Islet precursor cell (in vitro differentiated cells): ENCODE measurements around the gene SNRPB2.

Experiments used
- DNase-seq: peaks from one replicate; pipeline ENCODE4 v3.0.0-alpha.2; 2018

Gene SNRPB2

GRCh38 chr20:16729565-16730460 is at the start of gene SNRPB2:
Gene SNRPB2, plus strand, starts transcription at chr20:16730026. Its CDS starts 1,677 bp downstream, at chr20:16731703.
- peak; percentile 98 for DNase-seq

DNA sequence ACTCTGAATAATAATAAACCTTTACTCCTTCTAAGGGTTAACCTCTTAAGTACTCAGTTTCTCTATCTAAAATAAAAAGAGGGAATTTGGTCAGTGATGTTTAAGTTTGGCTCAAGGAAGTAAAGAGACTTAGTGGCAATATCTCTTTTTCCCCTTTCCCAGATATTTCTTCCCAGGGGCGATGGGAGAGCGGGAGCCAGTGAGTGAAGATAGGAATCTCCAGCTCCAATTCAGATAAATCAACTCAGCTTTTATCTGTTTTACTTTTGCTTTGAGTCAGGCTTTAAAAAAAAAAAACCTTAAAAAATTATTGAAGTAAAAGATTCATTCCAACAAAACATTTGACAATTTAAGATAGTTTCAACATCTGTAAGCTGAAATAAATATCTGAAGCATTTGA is 45.4 kb upstream of the SNRPB2 start:
- DNase-seq: no peak

GRCh38 chr20:16689906-16690305 is 39.9 kb upstream of the SNRPB2 start:
- no peak for DNase-seq

- DNase-seq: no peak
These were observed 38.4 kb upstream of the SNRPB2 start for GRCh38 chr20:16691381-16691780.

GRCh38 chr20:16692009-16692408 is 37.8 kb upstream of the SNRPB2 start:
- DNase-seq: no peak

DNA sequence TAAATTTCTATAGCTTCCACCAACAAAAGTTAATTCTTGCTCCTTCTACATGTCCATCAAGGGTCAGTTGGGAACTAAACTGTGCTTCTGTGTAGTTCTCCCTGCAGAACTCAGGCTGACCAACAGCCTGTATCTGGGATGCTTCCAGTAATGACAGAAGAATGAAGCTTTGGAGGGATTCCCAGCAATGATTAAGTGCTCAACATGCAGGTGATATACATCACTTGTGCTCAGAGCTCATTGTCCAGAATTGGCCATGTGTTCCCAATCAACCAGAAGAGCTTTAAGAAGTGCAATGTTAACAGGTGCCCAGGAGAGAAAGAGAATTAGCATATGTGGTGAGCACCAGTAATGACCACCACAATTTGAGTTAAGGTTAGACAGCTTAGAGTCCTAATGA is 37.4 kb upstream of the SNRPB2 start:
- no peak for DNase-seq

DNA sequence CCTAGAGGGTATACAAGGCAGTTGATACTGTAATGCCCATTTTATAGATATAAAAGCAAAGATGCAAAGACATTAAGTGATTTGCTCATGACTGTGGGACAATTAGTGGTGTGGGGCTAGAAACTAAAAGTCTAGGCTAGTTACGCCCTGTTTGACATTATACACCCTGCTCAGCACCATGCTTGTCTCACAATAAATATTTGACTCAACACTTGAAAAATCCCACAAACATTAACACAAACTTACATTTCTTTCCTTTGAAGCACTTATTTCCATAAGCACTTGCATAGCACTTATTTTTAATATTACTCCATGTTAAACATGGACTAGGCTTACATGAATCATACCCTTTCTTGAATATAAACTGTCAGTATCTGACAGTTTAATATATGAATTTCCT is 36.5 kb upstream of the SNRPB2 start:
- no peak for DNase-seq

- DNase-seq: no peak
These were observed 35.7 kb upstream of the SNRPB2 start for GRCh38 chr20:16694161-16694560.

- DNase-seq: no peak
These were observed 34.2 kb upstream of the SNRPB2 start for GRCh38 chr20:16695628-16696027.

DNA sequence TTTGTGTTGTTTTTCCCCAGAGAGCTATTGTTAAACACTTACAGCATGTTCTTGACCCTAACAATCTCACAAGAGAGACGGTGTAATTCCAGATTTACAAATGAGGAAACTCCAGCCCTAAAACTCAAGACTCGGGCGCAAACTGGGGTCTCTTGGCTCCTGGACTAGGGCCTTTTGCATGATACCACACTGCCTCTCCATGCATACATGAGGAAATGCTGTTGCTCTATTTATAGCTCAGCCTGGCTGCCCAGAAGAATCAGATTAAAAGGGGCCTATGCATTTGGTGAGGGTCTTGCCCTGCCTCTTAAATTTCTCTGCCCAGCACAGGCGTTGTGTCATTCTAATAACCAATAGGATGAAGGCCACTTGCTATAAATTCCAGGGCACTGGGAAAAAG is 30.5 kb upstream of the SNRPB2 start:
- DNase-seq: no peak

GRCh38 chr20:16701296-16701695 is 28.5 kb upstream of the SNRPB2 start:
- DNase-seq: no peak

GRCh38 chr20:16703570-16703969 is 26.3 kb upstream of the SNRPB2 start:
- DNase-seq: no peak

DNA sequence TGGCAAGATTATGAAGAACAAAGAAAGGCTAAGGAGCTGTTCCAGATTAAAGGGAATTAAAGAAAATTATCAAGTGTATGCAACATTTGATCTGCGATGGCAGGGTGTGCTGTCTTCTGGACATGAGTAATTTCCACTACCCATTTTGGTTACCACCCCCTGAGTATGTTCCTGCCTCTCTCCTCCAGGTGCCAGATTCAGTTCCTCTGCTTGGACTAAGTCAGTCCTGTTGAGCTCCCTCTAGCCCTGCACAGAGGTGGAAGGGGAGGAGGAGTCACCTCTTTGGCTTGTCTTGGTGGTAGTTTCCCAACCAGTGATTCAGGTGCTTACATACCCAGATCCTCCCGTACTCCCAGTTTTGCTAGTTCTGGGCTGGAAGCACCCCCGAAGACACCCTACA is 22.2 kb upstream of the SNRPB2 start:
- no peak for DNase-seq

DNA sequence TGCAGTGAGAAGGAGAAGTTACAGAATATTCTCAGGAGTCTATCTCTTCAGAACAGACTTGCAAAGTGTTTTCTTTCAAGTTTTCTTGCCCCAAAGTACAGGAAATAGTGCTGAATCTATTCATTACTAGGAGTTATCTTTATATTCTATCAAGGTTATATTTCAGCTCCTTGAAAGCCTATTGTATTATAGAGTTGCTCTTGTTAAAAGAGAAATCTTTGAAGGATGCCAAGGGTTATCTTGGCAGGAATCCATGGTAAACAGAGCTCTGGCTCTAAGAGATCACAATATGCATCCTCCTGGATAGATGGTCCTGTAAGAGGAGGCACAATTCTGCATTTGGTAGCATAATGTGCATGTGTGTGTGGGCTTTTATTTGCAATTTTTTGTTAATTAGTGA is 21.2 kb upstream of the SNRPB2 start:
- DNase-seq: no peak

DNA sequence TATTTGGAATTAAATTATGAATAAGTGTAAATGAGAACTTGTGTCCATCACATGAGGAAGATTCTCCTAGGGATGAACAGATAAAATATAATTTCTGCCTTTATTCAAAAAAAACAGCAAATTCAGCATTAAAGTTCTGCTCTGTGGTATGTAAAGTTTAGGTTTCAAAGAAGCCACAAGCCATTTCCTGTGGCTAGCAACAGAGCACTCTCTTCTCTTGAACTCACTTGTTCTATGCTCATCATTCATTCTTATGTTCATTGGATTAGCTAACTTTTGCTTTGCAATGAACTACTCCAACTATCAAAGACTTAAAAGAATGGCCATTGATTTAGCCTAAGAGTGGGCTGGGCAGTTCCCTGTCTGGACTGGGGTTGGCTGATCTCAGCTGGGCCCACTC is 20.8 kb upstream of the SNRPB2 start:
- no peak for DNase-seq

DNA sequence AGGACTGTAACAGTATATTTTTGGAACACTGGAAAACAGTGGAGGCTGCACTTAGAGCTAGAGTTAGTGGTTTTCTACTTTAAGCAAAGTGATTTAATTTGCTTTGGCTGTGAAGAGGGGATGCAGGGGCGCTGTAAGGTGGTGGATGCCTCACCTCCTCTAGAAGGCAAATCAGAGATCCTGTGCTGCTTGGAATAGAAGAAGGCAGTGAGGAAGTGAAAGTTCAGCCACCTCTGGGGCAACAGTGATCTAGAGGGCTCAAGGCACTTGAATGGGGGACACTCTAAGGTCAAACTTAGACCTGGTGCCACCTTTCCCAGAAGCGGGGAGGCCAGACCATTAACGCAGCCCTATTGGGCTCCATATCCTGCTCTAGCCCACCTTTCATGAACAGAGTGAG is 19.0 kb upstream of the SNRPB2 start:
- DNase-seq: no peak

DNA sequence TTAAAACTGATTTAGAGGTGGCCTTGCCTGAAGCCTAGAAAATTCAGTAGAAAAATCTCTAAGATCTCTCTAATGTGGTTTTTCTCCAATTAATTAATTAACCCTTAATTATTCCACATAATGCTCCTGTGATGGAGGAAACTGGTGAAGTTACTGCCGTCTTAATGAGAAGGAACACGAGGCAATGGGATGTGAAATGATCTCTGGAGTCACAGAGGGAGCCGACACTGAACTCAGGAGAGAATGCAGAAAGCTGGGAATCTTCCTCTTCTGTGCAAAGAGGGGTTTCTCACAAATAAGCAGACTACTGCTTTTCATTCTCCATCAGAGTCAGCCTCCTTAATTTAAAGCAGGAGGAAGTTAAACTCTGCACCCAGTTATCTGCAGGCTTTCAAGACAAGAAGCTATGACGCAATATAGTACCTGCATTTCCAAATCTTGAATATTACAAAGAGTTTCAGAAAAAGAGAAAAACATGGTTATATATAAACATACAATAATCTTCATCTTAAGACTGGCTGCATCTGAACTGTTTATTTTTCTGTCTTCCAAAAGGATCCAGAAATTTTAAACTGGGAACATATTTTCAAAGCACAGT is 18.1 kb upstream of the SNRPB2 start:
- DNase-seq: no peak

- DNase-seq: no peak
These were observed 17.3 kb upstream of the SNRPB2 start for GRCh38 chr20:16712511-16712947.

DNA sequence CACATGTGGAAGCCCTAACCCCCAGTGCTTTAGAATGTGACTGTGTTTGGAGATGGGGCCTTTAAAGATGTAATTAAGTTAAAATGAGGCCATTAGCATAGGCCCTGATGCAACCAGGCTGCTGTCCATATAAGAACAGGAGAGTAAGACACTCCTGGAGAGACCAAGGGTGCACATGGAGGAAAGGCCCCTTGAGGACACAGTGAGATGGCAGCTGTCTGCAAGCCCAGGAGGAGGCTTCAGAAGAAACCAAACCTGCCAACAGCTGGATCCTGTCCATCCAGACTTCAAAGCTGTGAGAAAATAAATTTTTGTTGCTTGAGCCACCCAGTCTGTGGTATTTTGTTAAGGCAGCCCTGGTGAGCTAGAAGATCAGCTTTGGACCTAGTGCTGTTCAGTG is 16.8 kb upstream of the SNRPB2 start:
- no peak for DNase-seq

DNA sequence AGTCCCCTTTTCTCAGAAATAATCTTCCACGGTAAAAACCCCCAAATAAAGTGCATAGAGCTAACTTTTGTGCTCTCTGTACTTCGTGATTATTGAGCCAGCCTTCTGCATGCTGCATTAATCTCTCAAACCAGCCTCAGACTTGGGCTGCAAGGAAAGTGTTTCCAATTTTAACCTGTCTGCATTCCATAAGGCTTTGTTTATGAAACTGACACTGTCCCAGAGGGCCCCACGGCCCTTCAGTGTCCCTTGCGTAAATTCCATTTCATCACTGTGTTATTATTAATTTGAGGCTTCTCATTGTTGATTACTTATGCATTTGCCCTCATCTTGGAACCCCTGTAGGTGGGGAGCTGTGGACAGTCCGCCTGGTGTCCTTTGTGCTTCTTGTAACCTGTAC is 15.6 kb upstream of the SNRPB2 start:
- DNase-seq: no peak

DNA sequence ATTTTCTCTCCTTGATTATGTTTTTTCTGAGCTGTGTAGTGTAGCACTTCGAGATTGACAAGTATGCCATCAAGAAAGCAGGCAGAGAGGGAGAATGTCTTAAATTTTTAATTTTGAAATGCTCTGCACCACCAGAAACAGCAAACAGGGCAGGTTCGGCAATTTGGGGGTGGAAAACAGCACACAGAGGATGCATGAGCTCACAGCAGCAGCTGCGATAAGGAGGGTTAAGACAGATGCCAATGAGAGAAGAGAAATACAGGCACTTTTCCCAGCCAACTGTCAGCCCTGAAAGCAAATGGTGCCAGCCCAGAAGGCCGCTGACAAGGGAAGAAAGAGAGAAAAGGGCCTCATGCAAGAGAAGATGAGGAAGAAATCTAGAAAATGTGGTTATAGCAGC is 15.1 kb upstream of the SNRPB2 start:
- DNase-seq: no peak

- DNase-seq: no peak
These were observed 10.4 kb upstream of the SNRPB2 start for GRCh38 chr20:16719421-16719820.

DNA sequence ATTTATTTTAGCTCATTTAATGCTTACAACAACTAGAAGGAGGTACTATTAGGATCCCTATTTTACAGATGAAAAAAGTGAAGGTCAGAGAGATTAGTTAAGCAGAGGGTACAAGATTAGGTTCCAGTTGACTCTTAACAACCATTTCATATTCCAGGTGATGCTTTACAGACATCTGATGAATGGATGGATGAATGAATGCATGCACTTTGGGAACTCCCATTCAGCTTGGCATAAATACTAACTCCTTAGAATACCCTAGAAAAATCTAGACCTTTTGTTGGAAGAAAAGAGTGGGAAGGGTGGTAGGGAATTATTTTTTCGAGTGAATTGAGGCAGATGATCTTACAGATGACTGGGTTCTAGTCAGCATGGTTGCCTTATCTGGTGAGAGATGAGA is 746 bp upstream of the SNRPB2 start:
- no peak for DNase-seq

GRCh38 chr20:16732506-16733152 is 2.8 kb downstream of the SNRPB2 start:
- no peak for DNase-seq
